NCI-H146 (cell line): ENCODE results near the gene INAFM2.

Experiments used
- DNase-seq: peaks from one replicate; lab custom pipeline; 2025; lab: John Stamatoyannopoulos, UW

The INAFM2 gene

GRCh38 chr15:40365016-40365415 lies 41.5 kb downstream of the INAFM2 start:
- DNase-seq: no peak

- DNase-seq: no peak
These were observed 42.3 kb downstream of the INAFM2 start for GRCh38 chr15:40365624-40366456.

GRCh38 chr15:40366457-40367370 lies 43.2 kb downstream of the INAFM2 start:
- DNase-seq: no peak

DNA sequence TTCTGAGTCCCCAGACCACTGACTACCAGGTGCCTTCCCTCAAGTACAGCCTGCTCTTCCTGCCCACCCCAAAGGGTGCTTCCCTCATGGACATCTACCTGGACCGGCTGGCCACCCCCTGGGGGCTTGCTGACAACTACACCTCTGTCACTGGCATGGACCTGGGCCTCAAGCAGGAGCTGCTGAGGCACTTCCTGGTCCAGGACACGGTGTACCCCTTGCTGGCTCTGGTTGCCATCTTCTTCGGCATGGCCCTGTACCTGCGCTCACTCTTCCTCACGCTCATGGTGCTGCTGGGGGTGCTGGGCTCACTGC lies 43.8 kb downstream of the INAFM2 start:
- DNase-seq: no peak

DNA sequence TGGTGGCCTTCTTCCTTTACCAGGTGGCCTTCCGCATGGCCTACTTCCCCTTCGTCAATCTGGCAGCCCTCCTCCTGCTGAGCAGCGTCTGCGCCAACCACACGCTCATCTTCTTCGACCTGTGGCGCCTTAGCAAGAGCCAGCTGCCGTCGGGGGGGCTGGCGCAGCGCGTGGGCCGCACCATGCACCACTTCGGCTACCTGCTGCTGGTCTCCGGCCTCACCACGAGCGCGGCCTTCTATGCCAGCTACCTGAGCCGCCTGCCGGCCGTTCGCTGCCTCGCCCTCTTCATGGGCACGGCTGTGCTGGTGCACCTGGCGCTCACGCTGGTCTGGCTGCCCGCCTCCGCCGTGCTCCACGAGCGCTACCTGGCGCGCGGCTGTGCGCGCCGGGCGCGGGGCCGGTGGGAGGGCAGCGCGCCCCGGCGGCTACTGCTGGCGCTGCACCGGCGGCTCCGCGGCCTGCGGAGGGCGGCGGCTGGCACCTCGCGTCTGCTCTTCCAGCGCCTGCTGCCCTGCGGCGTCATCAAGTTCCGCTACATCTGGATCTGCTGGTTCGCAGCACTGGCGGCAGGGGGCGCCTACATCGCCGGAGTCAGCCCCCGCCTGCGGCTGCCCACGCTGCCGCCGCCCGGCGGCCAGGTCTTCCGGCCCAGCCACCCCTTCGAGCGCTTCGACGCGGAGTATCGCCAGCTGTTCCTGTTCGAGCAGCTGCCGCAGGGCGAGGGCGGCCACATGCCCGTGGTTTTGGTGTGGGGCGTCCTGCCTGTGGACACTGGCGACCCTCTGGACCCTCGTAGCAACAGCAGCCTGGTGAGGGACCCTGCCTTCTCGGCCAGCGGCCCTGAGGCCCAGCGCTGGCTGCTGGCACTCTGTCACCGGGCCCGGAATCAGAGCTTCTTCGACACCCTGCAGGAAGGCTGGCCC lies 44.5 kb downstream of the INAFM2 start:
- peak; percentile 89 for DNase-seq

GRCh38 chr15:40368719-40369473 lies 45.4 kb downstream of the INAFM2 start:
- no peak for DNase-seq

- no peak for DNase-seq
These were observed 46.0 kb downstream of the INAFM2 start for GRCh38 chr15:40369474-40369869.

DNA sequence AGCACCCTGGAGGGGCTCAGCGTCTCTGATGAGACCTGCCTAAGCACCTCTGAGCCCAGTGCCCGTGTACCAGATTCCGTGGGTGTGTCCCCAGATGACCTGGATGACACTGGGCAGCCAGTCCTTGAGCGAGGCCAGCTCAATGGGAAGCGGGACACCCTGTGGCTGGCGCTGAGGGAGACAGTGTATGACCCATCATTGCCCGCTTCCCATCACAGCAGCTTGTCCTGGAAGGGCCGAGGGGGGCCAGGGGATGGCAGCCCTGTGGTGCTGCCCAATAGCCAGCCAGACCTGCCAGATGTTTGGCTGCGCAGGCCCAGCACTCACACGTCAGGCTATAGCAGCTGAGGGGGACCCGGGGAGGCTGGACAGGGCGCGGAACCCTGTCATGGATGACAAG lies 46.5 kb downstream of the INAFM2 start:
- no peak for DNase-seq

- no peak for DNase-seq
These were observed 49.5 kb downstream of the INAFM2 start for GRCh38 chr15:40372981-40373380.
